Measurements from ENCODE around the gene DKKL1. TPM values are rescaled to one million over a fixed set of nuclear protein-coding genes. Genes with fewer than 3 reads are reported as not detected.

DKKL1 gene
- 2.8 TPM in 1 of 2 replicates, not detected in the other for polyA plus RNA-seq
- polyA minus RNA-seq: not detected in 2 replicates

DNA sequence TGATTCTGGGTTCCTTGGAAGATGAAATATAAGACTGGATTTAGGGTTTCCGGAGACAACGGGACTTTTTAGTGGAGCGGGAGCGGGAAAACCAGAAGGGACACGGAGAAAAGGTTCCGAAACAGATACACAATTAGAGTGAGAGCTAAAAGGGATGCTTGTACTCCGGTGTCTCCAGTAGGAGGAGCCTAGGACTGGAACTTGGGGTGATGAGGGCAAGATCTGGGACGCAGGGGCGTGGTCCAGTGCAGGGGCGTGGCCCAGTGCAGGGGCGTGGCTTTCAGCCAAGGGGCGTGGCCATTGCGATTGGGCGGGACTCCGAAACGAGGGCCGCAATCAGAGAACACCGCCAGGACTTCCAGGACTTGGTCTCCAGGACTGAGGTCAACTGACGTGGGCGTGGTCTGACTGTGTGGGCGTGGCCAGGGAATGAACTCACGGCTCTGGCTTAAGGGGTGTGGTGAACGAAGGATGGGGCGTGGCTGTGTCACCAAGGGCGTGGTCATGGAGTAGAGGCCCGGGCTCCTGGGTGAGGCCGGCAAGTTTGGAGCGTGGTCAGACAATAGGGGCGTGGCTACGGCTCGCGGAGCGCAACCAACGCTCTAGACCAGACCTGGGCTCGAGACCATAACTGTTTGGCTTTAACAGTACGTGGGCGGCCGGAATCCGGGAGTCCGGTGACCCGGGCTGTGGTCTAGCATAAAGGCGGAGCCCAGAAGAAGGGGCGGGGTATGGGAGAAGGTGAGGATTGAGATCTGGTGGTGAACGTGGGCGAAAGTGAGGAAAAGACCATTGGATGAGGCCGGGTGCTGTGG is at the start of gene DKKL1:
Gene DKKL1, plus strand, starts transcription at position 610 of the 815 bp plus-strand sequence. Its CDS starts 122 bp downstream, at position 732.
- H3K36me3 ChIP-seq (ENCODE audit: insufficient read depth, low read length): no peaks in the 10 kb centered on the region
- H2AFZ ChIP-seq (ENCODE audit: low read depth, low read length): no peak within 1 kb of the TSS
- H3K4me3 ChIP-seq (ENCODE audit: low read length): peak within 1 kb of the TSS; percentile 56
- no peaks in the 10 kb centered on the region for H4K20me1 ChIP-seq (ENCODE audit: insufficient read depth)
- peaks cover 23% of the 10 kb centered on the region for H3K27me3 ChIP-seq (ENCODE audit: insufficient read depth, low read depth, low read length)
- H3K27ac ChIP-seq (ENCODE audit: low read length): no peak within 1 kb of the TSS
- H3K4me2 ChIP-seq (ENCODE audit: low read length): no peak within 1 kb of the TSS
- TF ChIP-seq EP300 (conservative IDR thresholded peaks at IDR 0.05; ENCODE audit: poor library complexity, severe bottlenecking) (no peak), RAD21 (conservative IDR thresholded peaks at IDR 0.05) (no peak), MXI1 (conservative IDR thresholded peaks at IDR 0.05; ENCODE audit: poor library complexity, severe bottlenecking) (no peak), SMC3 (conservative IDR thresholded peaks at IDR 0.05; ENCODE audit: poor library complexity) (no peak), POLR2AphosphoS5 (IDR thresholded peaks at IDR 0.05) (no peak), TAF1 (IDR thresholded peaks at IDR 0.05; ENCODE audit: low read depth) (no peak), EZH2 (IDR thresholded peaks at IDR 0.05; ENCODE audit: borderline replicate concordance, insufficient read depth, low read length, poor library complexity, severe bottlenecking) (no peak)
- TF ChIP-seq, protein P1, sequence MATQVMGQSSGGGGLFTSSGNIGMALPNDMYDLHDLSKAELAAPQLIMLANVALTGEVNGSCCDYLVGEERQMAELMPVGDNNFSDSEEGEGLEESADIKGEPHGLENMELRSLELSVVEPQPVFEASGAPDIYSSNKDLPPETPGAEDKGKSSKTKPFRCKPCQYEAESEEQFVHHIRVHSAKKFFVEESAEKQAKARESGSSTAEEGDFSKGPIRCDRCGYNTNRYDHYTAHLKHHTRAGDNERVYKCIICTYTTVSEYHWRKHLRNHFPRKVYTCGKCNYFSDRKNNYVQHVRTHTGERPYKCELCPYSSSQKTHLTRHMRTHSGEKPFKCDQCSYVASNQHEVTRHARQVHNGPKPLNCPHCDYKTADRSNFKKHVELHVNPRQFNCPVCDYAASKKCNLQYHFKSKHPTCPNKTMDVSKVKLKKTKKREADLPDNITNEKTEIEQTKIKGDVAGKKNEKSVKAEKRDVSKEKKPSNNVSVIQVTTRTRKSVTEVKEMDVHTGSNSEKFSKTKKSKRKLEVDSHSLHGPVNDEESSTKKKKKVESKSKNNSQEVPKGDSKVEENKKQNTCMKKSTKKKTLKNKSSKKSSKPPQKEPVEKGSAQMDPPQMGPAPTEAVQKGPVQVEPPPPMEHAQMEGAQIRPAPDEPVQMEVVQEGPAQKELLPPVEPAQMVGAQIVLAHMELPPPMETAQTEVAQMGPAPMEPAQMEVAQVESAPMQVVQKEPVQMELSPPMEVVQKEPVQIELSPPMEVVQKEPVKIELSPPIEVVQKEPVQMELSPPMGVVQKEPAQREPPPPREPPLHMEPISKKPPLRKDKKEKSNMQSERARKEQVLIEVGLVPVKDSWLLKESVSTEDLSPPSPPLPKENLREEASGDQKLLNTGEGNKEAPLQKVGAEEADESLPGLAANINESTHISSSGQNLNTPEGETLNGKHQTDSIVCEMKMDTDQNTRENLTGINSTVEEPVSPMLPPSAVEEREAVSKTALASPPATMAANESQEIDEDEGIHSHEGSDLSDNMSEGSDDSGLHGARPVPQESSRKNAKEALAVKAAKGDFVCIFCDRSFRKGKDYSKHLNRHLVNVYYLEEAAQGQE (IDR thresholded peaks at IDR 0.05; ENCODE audit: borderline replicate concordance): no peak
- TF ChIP-seq, protein P2, sequence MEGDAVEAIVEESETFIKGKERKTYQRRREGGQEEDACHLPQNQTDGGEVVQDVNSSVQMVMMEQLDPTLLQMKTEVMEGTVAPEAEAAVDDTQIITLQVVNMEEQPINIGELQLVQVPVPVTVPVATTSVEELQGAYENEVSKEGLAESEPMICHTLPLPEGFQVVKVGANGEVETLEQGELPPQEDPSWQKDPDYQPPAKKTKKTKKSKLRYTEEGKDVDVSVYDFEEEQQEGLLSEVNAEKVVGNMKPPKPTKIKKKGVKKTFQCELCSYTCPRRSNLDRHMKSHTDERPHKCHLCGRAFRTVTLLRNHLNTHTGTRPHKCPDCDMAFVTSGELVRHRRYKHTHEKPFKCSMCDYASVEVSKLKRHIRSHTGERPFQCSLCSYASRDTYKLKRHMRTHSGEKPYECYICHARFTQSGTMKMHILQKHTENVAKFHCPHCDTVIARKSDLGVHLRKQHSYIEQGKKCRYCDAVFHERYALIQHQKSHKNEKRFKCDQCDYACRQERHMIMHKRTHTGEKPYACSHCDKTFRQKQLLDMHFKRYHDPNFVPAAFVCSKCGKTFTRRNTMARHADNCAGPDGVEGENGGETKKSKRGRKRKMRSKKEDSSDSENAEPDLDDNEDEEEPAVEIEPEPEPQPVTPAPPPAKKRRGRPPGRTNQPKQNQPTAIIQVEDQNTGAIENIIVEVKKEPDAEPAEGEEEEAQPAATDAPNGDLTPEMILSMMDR (IDR thresholded peaks at IDR 0.05; ENCODE audit: poor library complexity, severe bottlenecking): no peak
- peaks cover 30% of the 10 kb centered on the region for H3K79me2 ChIP-seq (replicated peaks; ENCODE audit: insufficient read depth, low read length)
- H3F3A ChIP-seq (ENCODE audit: insufficient read depth, low read length, poor library complexity, severe bottlenecking): no peaks in the 10 kb centered on the region
- H3K9ac ChIP-seq (ENCODE audit: low read length): no peak within 1 kb of the TSS
- H3K9me3 ChIP-seq (ENCODE audit: low read length): no peaks in the 10 kb centered on the region
- H3K9me2 ChIP-seq (ENCODE audit: insufficient read depth, low read length): no peaks in the 10 kb centered on the region

DNA sequence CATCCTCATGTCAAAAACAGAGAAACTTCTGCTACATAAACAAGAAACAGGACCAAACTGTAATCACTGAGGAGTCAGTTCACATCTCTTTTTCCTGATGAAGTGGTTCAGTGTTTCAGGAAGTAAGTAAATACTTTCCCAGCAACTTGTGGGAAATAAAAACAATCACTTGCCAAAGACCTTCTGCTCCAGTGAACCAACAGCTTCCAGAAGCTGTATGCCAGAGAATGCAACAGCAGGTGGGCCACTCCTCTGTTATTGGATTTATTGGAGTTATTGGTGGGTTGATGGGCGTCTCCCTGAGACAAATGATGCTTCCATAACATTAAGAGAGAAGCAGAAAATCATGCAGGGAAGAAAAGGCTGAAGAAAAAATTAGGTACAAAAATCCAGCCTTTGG is 48.6 kb upstream of the DKKL1 start:
- no peaks in the 10 kb centered on the region for H3K9me3 ChIP-seq (ENCODE audit: low read length)
- H3K27ac ChIP-seq (ENCODE audit: low read length): no peak overlapping the region
- H2AFZ ChIP-seq (ENCODE audit: low read depth, low read length): no peak overlapping the region
- H4K20me1 ChIP-seq (ENCODE audit: insufficient read depth): no peaks in the 10 kb centered on the region
- no peak overlapping the region for H3K4me3 ChIP-seq (ENCODE audit: low read length)
- H3K9me2 ChIP-seq (ENCODE audit: insufficient read depth, low read length): no peaks in the 10 kb centered on the region
- H3K27me3 ChIP-seq (ENCODE audit: insufficient read depth, low read depth, low read length): no peaks in the 10 kb centered on the region
- H3K79me2 ChIP-seq (replicated peaks; ENCODE audit: insufficient read depth, low read length): no peaks in the 10 kb centered on the region
- no peaks in the 10 kb centered on the region for H3K36me3 ChIP-seq (ENCODE audit: insufficient read depth, low read length)
- H3K9ac ChIP-seq (ENCODE audit: low read length): no peak overlapping the region
- TF ChIP-seq, protein P2 (IDR thresholded peaks at IDR 0.05; ENCODE audit: poor library complexity, severe bottlenecking): no peak
- TF ChIP-seq SMC3 (conservative IDR thresholded peaks at IDR 0.05; ENCODE audit: poor library complexity) (no peak), POLR2AphosphoS5 (IDR thresholded peaks at IDR 0.05) (no peak), RAD21 (conservative IDR thresholded peaks at IDR 0.05) (no peak), EP300 (conservative IDR thresholded peaks at IDR 0.05; ENCODE audit: poor library complexity, severe bottlenecking) (no peak)
- TF ChIP-seq, protein P1 (IDR thresholded peaks at IDR 0.05; ENCODE audit: borderline replicate concordance): no peak
- H3K4me2 ChIP-seq (ENCODE audit: low read length): no peak overlapping the region
- no peaks in the 10 kb centered on the region for H3F3A ChIP-seq (ENCODE audit: insufficient read depth, low read length, poor library complexity, severe bottlenecking)
